ENCODE data around the gene HES7.

DNA sequence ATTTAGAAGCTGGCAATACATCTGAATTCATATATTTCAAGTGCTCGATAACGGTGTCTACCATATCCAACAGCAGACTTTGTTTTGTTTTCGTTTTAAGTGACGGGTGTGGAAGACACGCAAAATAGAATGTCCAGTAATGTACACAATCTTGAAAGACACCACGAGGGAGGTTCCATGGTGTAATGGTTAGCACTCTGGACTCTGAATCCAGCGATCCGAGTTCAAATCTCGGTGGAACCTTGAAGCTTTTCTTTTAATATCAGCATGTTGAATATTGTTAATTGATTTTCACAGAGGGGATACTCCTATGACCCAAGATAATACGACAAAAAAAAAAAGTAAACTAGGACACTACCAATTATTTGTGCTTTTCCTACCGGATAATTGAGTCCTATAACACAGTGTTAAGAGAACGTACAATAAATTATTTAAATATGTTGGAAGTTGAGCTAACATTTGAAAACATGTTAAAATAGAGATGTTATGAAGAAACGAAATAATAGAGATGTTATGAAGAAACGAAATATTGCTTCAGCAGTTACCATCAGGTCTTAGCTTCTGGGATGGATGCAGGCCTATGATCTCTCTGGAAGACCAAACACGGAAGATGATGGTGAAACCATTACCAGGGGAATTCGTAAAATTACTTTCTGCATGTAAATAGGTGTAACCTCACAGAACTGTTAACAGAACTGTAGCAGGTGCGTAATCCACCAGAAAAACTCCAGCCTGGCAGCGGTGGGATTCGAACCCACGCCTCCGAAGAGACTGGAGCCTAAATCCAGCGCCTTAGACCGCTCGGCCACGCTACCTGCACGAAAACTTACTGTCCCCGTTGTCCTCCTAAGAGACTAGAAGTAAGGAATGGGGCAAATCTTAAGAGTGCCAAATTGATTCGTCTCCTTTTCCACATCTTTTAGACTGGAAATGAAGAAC is 4.1 kb downstream of the HES7 start:
- no peak for TF ChIP-seq STAT5A (IDR thresholded peaks at IDR 0.05; ENCODE audit: borderline replicate concordance, low read length)
- TF ChIP-seq, protein P1, sequence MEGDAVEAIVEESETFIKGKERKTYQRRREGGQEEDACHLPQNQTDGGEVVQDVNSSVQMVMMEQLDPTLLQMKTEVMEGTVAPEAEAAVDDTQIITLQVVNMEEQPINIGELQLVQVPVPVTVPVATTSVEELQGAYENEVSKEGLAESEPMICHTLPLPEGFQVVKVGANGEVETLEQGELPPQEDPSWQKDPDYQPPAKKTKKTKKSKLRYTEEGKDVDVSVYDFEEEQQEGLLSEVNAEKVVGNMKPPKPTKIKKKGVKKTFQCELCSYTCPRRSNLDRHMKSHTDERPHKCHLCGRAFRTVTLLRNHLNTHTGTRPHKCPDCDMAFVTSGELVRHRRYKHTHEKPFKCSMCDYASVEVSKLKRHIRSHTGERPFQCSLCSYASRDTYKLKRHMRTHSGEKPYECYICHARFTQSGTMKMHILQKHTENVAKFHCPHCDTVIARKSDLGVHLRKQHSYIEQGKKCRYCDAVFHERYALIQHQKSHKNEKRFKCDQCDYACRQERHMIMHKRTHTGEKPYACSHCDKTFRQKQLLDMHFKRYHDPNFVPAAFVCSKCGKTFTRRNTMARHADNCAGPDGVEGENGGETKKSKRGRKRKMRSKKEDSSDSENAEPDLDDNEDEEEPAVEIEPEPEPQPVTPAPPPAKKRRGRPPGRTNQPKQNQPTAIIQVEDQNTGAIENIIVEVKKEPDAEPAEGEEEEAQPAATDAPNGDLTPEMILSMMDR (IDR thresholded peaks at IDR 0.05 in 2 of 3, conservative IDR thresholded peaks at IDR 0.05 in 1 of 3; ENCODE audit: insufficient read depth in 2 of 3, low read depth in 1 of 3, low read length in 3 of 3), result no peak

Data from K562 (cell line).